Activated CD4-positive, alpha-beta memory T cell treated with anti-CD3 and anti-CD28 coated beads for 36 hours (primary cell): ENCODE measurements around the gene RMI1. TPM values are rescaled to one million over a fixed set of nuclear protein-coding genes. Genes with fewer than 3 reads are reported as not detected.
A peak's percentile ranks its signal among the peaks of the same experiment; 100 is the strongest.
"Not testable (repeated sequence)": the region's sequence is repeated elsewhere in the genome, so short reads cannot be mapped to it uniquely, and the experiment has no call there.

Experiments used
- CTCF ChIA-PET: fragments of 350-600 bp; sonication (Branson Sonifier 250); formaldehyde crosslinking; loops from one replicate; lab custom pipeline; 2021; ENCODE audit warnings: antibody characterized with exemption, inconsistent platforms; lab: Charles Lee
- POLR2A ChIA-PET: fragments of 350-600 bp; sonication (Branson Sonifier 250); formaldehyde crosslinking; loops from one replicate; lab custom pipeline; 2021; ENCODE audit warnings: antibody characterized with exemption; lab: Charles Lee
- DNase-seq: peaks from one replicate; pipeline ENCODE4 v3.0.0-alpha.2; 2020
- H3K27ac Mint-ChIP-seq: one replicate; pipeline ENCODE4 v1.8.0; 2021; ENCODE audit warnings: mixed read lengths
- H3K27me3 Mint-ChIP-seq: one replicate; pipeline ENCODE4 v1.8.0; 2021; ENCODE audit warnings: mixed read lengths
- H3K36me3 Mint-ChIP-seq: one replicate; pipeline ENCODE4 v1.8.0; 2021; ENCODE audit warnings: mixed read lengths
- H3K4me1 Mint-ChIP-seq: one replicate; pipeline ENCODE4 v1.8.0; 2021; ENCODE audit warnings: low read depth, mixed read lengths
- H3K4me3 Mint-ChIP-seq: one replicate; pipeline ENCODE4 v1.8.0; 2021; ENCODE audit warnings: mild to moderate bottlenecking, mixed read lengths
- H3K9me3 Mint-ChIP-seq: one replicate; pipeline ENCODE4 v1.8.0; 2021; ENCODE audit warnings: mixed read lengths
- intact Hi-C: fragments of 100-400 bp; cut with micrococcal nuclease; formaldehyde crosslinking; loops from one replicate; pipeline ENCODE4 v1.15.1; 2023
- total RNA-seq, 2 experiments: library from RNA; stranded (reverse); gene quantifications; one replicate each; pipeline ENCODE4 v1.2.3, GENCODE V29; 2021

Gene RMI1
- total RNA-seq, 2 experiments from 2014 or later, result 20.3 to 22.6 TPM

- H3K4me1 Mint-ChIP-seq, H3K27me3 Mint-ChIP-seq, H3K9me3 Mint-ChIP-seq, POLR2A ChIA-PET, CTCF ChIA-PET, intact Hi-C loops, DNase-seq, H3K27ac Mint-ChIP-seq, H3K4me3 Mint-ChIP-seq: not testable (repeated sequence)
- peaks cover 24% of the 10 kb centered on the region for H3K36me3 Mint-ChIP-seq
Measured at GRCh38 chr9:83948096-83948495, 32.5 kb upstream of the RMI1 start.

GRCh38 chr9:83956086-83956435 is 24.5 kb upstream of the RMI1 start:
- peaks cover 15% of the 10 kb centered on the region for H3K36me3 Mint-ChIP-seq
- CTCF ChIA-PET, result interaction anchor here (0.7 to 1.0 kb wide), 5 partner anchors 14 to 359 kb away, joined by 3 to 4 read pairs (median 4); partner anchors contain the start of genes HNRNPK, KIF27 and RMI1
- peak overlapping the region; percentile 92 for H3K27ac Mint-ChIP-seq
- no peaks in the 10 kb centered on the region for H3K9me3 Mint-ChIP-seq
- H3K27me3 Mint-ChIP-seq, result no peaks in the 10 kb centered on the region
- intact Hi-C loops, result loop anchor here (1.0 to 5.0 kb wide), 3 partner anchors 24 to 341 kb away; partner anchors contain the start of genes HNRNPK, KIF27 and RMI1
- peak; percentile 44 for DNase-seq
- H3K4me1 Mint-ChIP-seq, result peaks cover 18% of the 10 kb centered on the region
- peak overlapping the region; percentile 96 for H3K4me3 Mint-ChIP-seq
- POLR2A ChIA-PET, result interaction anchor here (1.4 kb wide), 1 partner anchor 24 kb away, joined by 8 read pairs; the partner anchor contains the start of gene HNRNPK

- peaks cover 15% of the 10 kb centered on the region for H3K36me3 Mint-ChIP-seq
- H3K9me3 Mint-ChIP-seq, result no peaks in the 10 kb centered on the region
- H3K4me1 Mint-ChIP-seq, result peaks cover 18% of the 10 kb centered on the region
- no peaks in the 10 kb centered on the region for H3K27me3 Mint-ChIP-seq
- peak; percentile 78 for DNase-seq
- peak overlapping the region; percentile 96 for H3K4me3 Mint-ChIP-seq
- POLR2A ChIA-PET, result interaction anchor here (1.4 kb wide), 1 partner anchor 23 kb away, joined by 8 read pairs; the partner anchor contains the start of gene HNRNPK
- CTCF ChIA-PET, result interaction anchor here (0.7 to 1.0 kb wide), 5 partner anchors 14 to 359 kb away, joined by 3 to 4 read pairs (median 4); partner anchors contain the start of genes HNRNPK, KIF27 and RMI1
- peak overlapping the region; percentile 92 for H3K27ac Mint-ChIP-seq
- intact Hi-C loops, result loop anchor here (1.0 to 5.0 kb wide), 3 partner anchors 24 to 341 kb away; partner anchors contain the start of genes HNRNPK, KIF27 and RMI1
Measured at GRCh38 chr9:83956436-83957247, 24.0 kb upstream of the RMI1 start.

GRCh38 chr9:83957248-83957513 is 23.4 kb upstream of the RMI1 start:
- Mint-ChIP-seq H3K9me3 (no peaks in the 10 kb centered on the region), H3K36me3 (peaks cover 12% of the 10 kb centered on the region), H3K4me1 (peaks cover 18% of the 10 kb centered on the region), H3K27ac (no peak overlapping the region), H3K4me3 (peak overlapping the region; percentile 96), H3K27me3 (no peaks in the 10 kb centered on the region)
- DNase-seq, result no peak
- CTCF ChIA-PET, result interaction anchor here (1.1 kb wide), 1 partner anchor 304 kb away, joined by 5 read pairs; no protein-coding TSS in a partner anchor
- intact Hi-C loops, result loop anchor here (5.0 kb wide), 1 partner anchor 340 kb away; no protein-coding TSS in a partner anchor
- POLR2A ChIA-PET, result interaction anchor here (2.1 to 2.9 kb wide), 2 partner anchors 11 to 23 kb away, joined by 5 to 12 read pairs; partner anchors contain the start of genes HNRNPK and RMI1

GRCh38 chr9:83959061-83959460 is 21.5 kb upstream of the RMI1 start:
- H3K27ac Mint-ChIP-seq, result no peak overlapping the region
- no peak for DNase-seq
- intact Hi-C loops, result loop anchor here (5.0 kb wide), 1 partner anchor 338 kb away; no protein-coding TSS in a partner anchor
- no peaks in the 10 kb centered on the region for H3K27me3 Mint-ChIP-seq
- ChIA-PET POLR2A (interaction anchor here (2.1 to 2.9 kb wide), 2 partner anchors 9 to 21 kb away, joined by 5 to 12 read pairs; partner anchors contain the start of genes HNRNPK and RMI1), CTCF (no interaction called here)
- no peak overlapping the region for H3K4me3 Mint-ChIP-seq
- H3K36me3 Mint-ChIP-seq, result peaks cover 9% of the 10 kb centered on the region
- H3K9me3 Mint-ChIP-seq, result no peaks in the 10 kb centered on the region
- H3K4me1 Mint-ChIP-seq, result peaks cover 18% of the 10 kb centered on the region

- H3K27ac Mint-ChIP-seq, result no peak overlapping the region
- no peak overlapping the region for H3K4me3 Mint-ChIP-seq
- ChIA-PET POLR2A (interaction anchor here (1.1 to 1.9 kb wide), 3 partner anchors 10 to 19 kb away, joined by 3 to 13 read pairs (median 4); partner anchors contain the start of genes HNRNPK and RMI1), CTCF (interaction anchor here (0.9 to 1.1 kb wide), 3 partner anchors 10 to 300 kb away, joined by 3 to 4 read pairs (median 3); partner anchors contain the start of genes HNRNPK and RMI1)
- no peak for DNase-seq
- H3K36me3 Mint-ChIP-seq, result peaks cover 4% of the 10 kb centered on the region
- no peaks in the 10 kb centered on the region for H3K27me3 Mint-ChIP-seq
- intact Hi-C loops, result no loop called here
- peaks cover 10% of the 10 kb centered on the region for H3K4me1 Mint-ChIP-seq
- H3K9me3 Mint-ChIP-seq, result no peaks in the 10 kb centered on the region
Measured at GRCh38 chr9:83960991-83961390, 19.6 kb upstream of the RMI1 start.

- no peak overlapping the region for H3K4me3 Mint-ChIP-seq
- CTCF ChIA-PET, result interaction anchor here (0.6 to 2.3 kb wide), 3 partner anchors 210 to 299 kb away, joined by 3 to 6 read pairs (median 3); no protein-coding TSS in a partner anchor
- no peaks in the 10 kb centered on the region for H3K27me3 Mint-ChIP-seq
- DNase-seq, result no peak
- intact Hi-C loops, result no loop called here
- H3K4me1 Mint-ChIP-seq, result peaks cover 5% of the 10 kb centered on the region
- H3K36me3 Mint-ChIP-seq, result peaks cover 6% of the 10 kb centered on the region
- POLR2A ChIA-PET, result interaction anchor here (1.4 to 2.2 kb wide), 2 partner anchors 10 to 11 kb away, joined by 3 to 8 read pairs; no protein-coding TSS in a partner anchor
- H3K27ac Mint-ChIP-seq, result no peak overlapping the region
- no peaks in the 10 kb centered on the region for H3K9me3 Mint-ChIP-seq
Measured at GRCh38 chr9:83962165-83962564, 18.4 kb upstream of the RMI1 start.

GRCh38 chr9:83964973-83965349 is 15.6 kb upstream of the RMI1 start:
- ChIA-PET CTCF (interaction anchor here (1.0 kb wide), 2 partner anchors 11 to 13 kb away, joined by 3 to 4 read pairs; no protein-coding TSS in a partner anchor), POLR2A (interaction anchor here (1.0 to 2.1 kb wide), 5 partner anchors 8 to 44 kb away, joined by 3 to 11 read pairs (median 4); partner anchors contain the start of genes HNRNPK and RMI1)
- peaks cover 23% of the 10 kb centered on the region for H3K36me3 Mint-ChIP-seq
- peak overlapping the region; percentile 70 for H3K27ac Mint-ChIP-seq
- peaks cover 9% of the 10 kb centered on the region for H3K4me1 Mint-ChIP-seq
- intact Hi-C loops, result no loop called here
- H3K27me3 Mint-ChIP-seq, result no peaks in the 10 kb centered on the region
- no peak overlapping the region for H3K4me3 Mint-ChIP-seq
- no peaks in the 10 kb centered on the region for H3K9me3 Mint-ChIP-seq
- no peak for DNase-seq

- Mint-ChIP-seq H3K4me3 (no peak overlapping the region), H3K9me3 (no peaks in the 10 kb centered on the region), H3K4me1 (peaks cover 11% of the 10 kb centered on the region), H3K36me3 (peaks cover 29% of the 10 kb centered on the region), H3K27ac (peak overlapping the region; percentile 70), H3K27me3 (no peaks in the 10 kb centered on the region)
- intact Hi-C loops, result no loop called here
- POLR2A ChIA-PET, result interaction anchor here (1.0 to 2.1 kb wide), 4 partner anchors 13 to 45 kb away, joined by 3 to 11 read pairs (median 6); partner anchors contain the start of genes HNRNPK and RMI1
- CTCF ChIA-PET, result interaction anchor here (1.0 kb wide), 1 partner anchor 12 kb away, joined by 4 read pairs; no protein-coding TSS in a partner anchor
- no peak for DNase-seq
Measured at GRCh38 chr9:83965350-83966208, 15.0 kb upstream of the RMI1 start.

- intact Hi-C loops, result no loop called here
- peaks cover 36% of the 10 kb centered on the region for H3K36me3 Mint-ChIP-seq
- H3K27me3 Mint-ChIP-seq, result no peaks in the 10 kb centered on the region
- POLR2A ChIA-PET, result no interaction called here
- no peak overlapping the region for H3K4me3 Mint-ChIP-seq
- peaks cover 11% of the 10 kb centered on the region for H3K4me1 Mint-ChIP-seq
- no peak for DNase-seq
- peak overlapping the region; percentile 4 for H3K27ac Mint-ChIP-seq
- CTCF ChIA-PET, result no interaction called here
- H3K9me3 Mint-ChIP-seq, result no peaks in the 10 kb centered on the region
Measured at GRCh38 chr9:83966209-83966582, 14.4 kb upstream of the RMI1 start.

GRCh38 chr9:83967073-83967472 is 13.5 kb upstream of the RMI1 start:
- CTCF ChIA-PET, result no interaction called here
- DNase-seq, result no peak
- intact Hi-C loops, result no loop called here
- no peaks in the 10 kb centered on the region for H3K27me3 Mint-ChIP-seq
- H3K4me3 Mint-ChIP-seq, result no peak overlapping the region
- H3K36me3 Mint-ChIP-seq, result peaks cover 44% of the 10 kb centered on the region
- H3K27ac Mint-ChIP-seq, result no peak overlapping the region
- no peaks in the 10 kb centered on the region for H3K9me3 Mint-ChIP-seq
- POLR2A ChIA-PET, result interaction anchor here (1.7 to 1.9 kb wide), 3 partner anchors 9 to 13 kb away, joined by 5 to 9 read pairs (median 8); partner anchors contain the start of genes HNRNPK and RMI1
- H3K4me1 Mint-ChIP-seq, result peaks cover 18% of the 10 kb centered on the region
